ENCODE measurements around the gene STEAP4.

Gene STEAP4

DNA sequence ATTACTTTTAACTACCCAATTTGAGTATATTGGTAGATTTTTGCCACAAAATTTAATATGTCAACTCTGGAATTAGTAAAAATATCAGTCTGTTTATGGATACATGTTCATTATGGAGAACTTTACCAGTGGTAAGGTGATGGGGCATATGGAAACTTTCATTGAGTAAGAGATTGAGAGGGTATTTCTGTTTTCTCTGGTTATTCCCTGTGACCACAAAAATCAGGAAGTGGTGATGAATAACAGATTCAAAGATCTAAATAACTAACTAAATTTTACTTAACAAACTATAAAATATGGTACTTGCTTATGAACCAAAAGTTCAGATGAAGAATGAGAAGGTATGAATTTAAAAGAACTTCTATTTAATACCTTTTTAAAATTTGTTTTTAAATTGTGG is 22.1 kb upstream of the STEAP4 start:
- TF ChIP-seq, protein P1, sequence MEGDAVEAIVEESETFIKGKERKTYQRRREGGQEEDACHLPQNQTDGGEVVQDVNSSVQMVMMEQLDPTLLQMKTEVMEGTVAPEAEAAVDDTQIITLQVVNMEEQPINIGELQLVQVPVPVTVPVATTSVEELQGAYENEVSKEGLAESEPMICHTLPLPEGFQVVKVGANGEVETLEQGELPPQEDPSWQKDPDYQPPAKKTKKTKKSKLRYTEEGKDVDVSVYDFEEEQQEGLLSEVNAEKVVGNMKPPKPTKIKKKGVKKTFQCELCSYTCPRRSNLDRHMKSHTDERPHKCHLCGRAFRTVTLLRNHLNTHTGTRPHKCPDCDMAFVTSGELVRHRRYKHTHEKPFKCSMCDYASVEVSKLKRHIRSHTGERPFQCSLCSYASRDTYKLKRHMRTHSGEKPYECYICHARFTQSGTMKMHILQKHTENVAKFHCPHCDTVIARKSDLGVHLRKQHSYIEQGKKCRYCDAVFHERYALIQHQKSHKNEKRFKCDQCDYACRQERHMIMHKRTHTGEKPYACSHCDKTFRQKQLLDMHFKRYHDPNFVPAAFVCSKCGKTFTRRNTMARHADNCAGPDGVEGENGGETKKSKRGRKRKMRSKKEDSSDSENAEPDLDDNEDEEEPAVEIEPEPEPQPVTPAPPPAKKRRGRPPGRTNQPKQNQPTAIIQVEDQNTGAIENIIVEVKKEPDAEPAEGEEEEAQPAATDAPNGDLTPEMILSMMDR (conservative IDR thresholded peaks at IDR 0.05; ENCODE audit: low read depth, low read length): no peak
- H3K4me3 ChIP-seq (ENCODE audit: low read length): no peak overlapping the region
- DNase-seq (ENCODE audit: low read depth): no peak

DNA sequence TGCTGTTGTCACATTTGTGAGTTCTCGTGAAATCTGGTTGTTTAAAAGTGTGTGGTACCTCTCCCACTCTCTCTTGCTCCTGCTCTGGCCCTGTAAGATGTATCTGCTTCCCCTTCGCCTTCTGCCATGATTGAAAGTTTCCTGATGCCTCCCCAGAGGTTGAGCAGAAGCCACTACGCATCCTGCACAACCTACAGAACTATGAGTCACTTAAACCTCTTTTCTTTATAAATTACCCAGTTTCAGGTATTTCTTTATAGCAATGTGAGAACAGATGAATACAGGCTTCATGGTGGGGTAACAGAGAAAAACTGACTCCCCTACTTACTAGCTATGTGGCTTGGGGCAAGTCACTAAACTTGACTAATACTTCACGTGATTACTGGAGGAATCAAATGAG is 18.0 kb upstream of the STEAP4 start:
- DNase-seq (ENCODE audit: low read depth): no peak
- TF ChIP-seq, protein P1 (conservative IDR thresholded peaks at IDR 0.05; ENCODE audit: low read depth, low read length): no peak

GRCh38 chr7:88322151-88322550 is 15.5 kb upstream of the STEAP4 start:
- H3K4me3 ChIP-seq (ENCODE audit: low read length): no peak overlapping the region
- TF ChIP-seq, protein P1 (conservative IDR thresholded peaks at IDR 0.05; ENCODE audit: low read depth, low read length): no peak
- DNase-seq (ENCODE audit: low read depth): no peak

More for the DNA sequence above, 18.0 kb upstream of the STEAP4 start:
- no peak overlapping the region for H3K4me3 ChIP-seq (ENCODE audit: low read length)

DNA sequence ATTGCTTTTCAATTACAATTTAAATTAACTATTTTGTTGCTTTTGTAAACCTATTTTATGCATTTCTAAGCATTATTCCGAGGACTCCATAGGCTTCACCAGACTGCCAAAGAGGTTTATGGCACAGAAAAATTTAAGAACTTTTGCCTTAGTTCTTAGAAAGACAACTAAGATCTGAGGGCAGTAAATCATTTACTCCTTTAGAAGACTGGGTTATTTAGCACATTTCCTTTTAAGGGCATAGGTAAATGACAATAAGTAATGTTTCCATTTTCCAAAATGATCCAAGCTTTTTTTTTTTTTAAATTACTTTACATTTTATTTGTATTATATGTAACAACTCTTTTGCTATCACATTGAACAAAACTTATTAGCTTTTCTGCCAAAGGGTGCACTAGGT is 15.0 kb upstream of the STEAP4 start:
- H3K4me3 ChIP-seq (ENCODE audit: low read length): no peak overlapping the region

DNA sequence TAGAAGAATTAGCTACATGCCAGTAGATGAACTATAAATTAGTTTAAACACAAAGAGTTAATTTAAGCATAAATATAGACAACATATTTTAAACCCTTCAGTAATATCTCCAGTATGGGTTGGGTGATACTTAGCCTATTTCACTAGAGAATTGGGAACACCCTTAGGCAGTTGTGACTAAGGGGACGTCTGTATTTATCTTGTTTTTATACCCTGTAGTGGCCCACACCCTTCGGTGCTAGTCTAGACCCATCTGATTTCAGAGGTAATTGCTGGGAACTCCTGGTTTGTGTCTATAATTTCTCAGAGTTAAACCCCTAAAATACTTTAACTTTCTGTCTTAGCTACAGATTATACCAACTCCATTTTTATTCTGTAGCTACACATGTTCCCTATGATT is 11.5 kb upstream of the STEAP4 start:
- DNase-seq (ENCODE audit: low read depth): no peak
- TF ChIP-seq, protein P1 (conservative IDR thresholded peaks at IDR 0.05; ENCODE audit: low read depth, low read length): no peak

More for the DNA sequence above, 15.0 kb upstream of the STEAP4 start:
- no peak for DNase-seq (ENCODE audit: low read depth)
- TF ChIP-seq, protein P1 (conservative IDR thresholded peaks at IDR 0.05; ENCODE audit: low read depth, low read length): no peak

DNA sequence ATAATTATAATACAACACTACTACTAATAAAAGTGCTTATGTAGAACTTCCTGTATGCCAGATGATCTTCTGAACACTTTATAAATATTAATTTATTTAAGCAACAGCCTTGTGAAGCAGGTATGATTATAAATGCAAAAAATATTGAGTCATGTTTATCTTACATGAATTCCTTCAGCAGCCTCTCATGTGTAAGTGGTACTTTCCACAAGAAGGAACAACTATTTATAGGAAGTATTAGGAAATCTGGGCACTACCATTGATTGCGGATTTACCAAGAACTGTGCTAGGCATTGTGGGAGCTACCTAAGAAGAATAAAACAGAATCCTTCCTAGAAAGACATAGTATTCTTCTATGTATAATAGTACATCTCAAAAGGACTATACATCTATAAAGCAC is 10.7 kb upstream of the STEAP4 start:
- H3K4me3 ChIP-seq (ENCODE audit: low read length): no peak overlapping the region
- DNase-seq (ENCODE audit: low read depth): no peak
- TF ChIP-seq, protein P1 (conservative IDR thresholded peaks at IDR 0.05; ENCODE audit: low read depth, low read length): no peak

More for the DNA sequence above, 11.5 kb upstream of the STEAP4 start:
- no peak overlapping the region for H3K4me3 ChIP-seq (ENCODE audit: low read length)

- H3K4me3 ChIP-seq (ENCODE audit: low read length): no peak overlapping the region
- TF ChIP-seq, protein P1 (conservative IDR thresholded peaks at IDR 0.05; ENCODE audit: low read depth, low read length): no peak
- DNase-seq (ENCODE audit: low read depth): no peak
These were observed 9.8 kb upstream of the STEAP4 start for GRCh38 chr7:88316456-88316855.
